SK-N-SH treated with all-trans-retinoic acid at 6 μM for 48 hours (cell line): Measurements from ENCODE around the gene NUP42.

Experiments
- ARNTL ChIP-seq: fragments of 450-650 bp; formaldehyde crosslinking; IDR thresholded peaks from 2 replicates; pipeline ENCODE4 v1.5.0; 2020; ENCODE audit warnings: low read depth, mild to moderate bottlenecking, moderate library complexity, borderline replicate concordance
- CSDC2 ChIP-seq: fragments of 250-450 bp; sonication (Bioruptor Pico); IDR thresholded peaks from 2 replicates; pipeline ENCODE4 v1.5.0; 2020; ENCODE audit warnings: mild to moderate bottlenecking, moderate library complexity
- ESRRG ChIP-seq: fragments of 250-450 bp; sonication (Bioruptor Pico); IDR thresholded peaks from 2 replicates; pipeline ENCODE4 v1.6.1; 2021; ENCODE audit warnings: mild to moderate bottlenecking
- GLIS3 ChIP-seq: fragments of 250-450 bp; sonication (Bioruptor Pico); IDR thresholded peaks from 2 replicates; pipeline ENCODE4 v1.5.0; 2020; ENCODE audit warnings: mild to moderate bottlenecking, moderate library complexity
- OSR1 ChIP-seq: fragments of 250-450 bp; sonication (Bioruptor Pico); IDR thresholded peaks from 2 replicates; pipeline ENCODE4 v1.8.0; 2022; ENCODE audit warnings: moderate library complexity, mild to moderate bottlenecking, inconsistent platforms
- PATZ1 ChIP-seq: fragments of 250-450 bp; sonication (Bioruptor Pico); IDR thresholded peaks from 2 replicates; pipeline ENCODE4 v1.8.0; 2020; ENCODE audit warnings: mild to moderate bottlenecking, moderate library complexity, borderline replicate concordance
- POU6F1 ChIP-seq: fragments of 250-450 bp; sonication (Bioruptor Pico); IDR thresholded peaks from 2 replicates; pipeline ENCODE4 v1.8.0; 2021; ENCODE audit warnings: low read depth, mild to moderate bottlenecking, moderate library complexity, borderline replicate concordance
- SNAI2 ChIP-seq: fragments of 250-450 bp; sonication (Bioruptor Pico); IDR thresholded peaks from 2 replicates; pipeline ENCODE4 v1.5.0; 2020; ENCODE audit warnings: mild to moderate bottlenecking, moderate library complexity
- ZC3H10 ChIP-seq: fragments of 250-450 bp; sonication (Bioruptor Pico); IDR thresholded peaks from 2 replicates; pipeline ENCODE4 v1.5.1; 2021; ENCODE audit warnings: mild to moderate bottlenecking, moderate library complexity
- ZFP3 ChIP-seq: fragments of 250-450 bp; sonication (Bioruptor Pico); IDR thresholded peaks from 2 replicates; pipeline ENCODE4 v1.5.0; 2020; ENCODE audit warnings: mild to moderate bottlenecking, moderate library complexity
- ZFP30 ChIP-seq: fragments of 450-650 bp; formaldehyde crosslinking; IDR thresholded peaks from 2 replicates; pipeline ENCODE4 v1.5.0; 2022; ENCODE audit warnings: mild to moderate bottlenecking, moderate library complexity
- ZNF565 ChIP-seq: fragments of 450-650 bp; formaldehyde crosslinking; conservative IDR thresholded peaks from 2 replicates; pipeline ENCODE4 v1.5.0; 2020; ENCODE audit warnings: low read depth, mild to moderate bottlenecking, moderate library complexity
- TF ChIP-seq, protein P1 (sequence below): fragments of 250-450 bp; sonication (Bioruptor Pico); IDR thresholded peaks from 2 replicates; pipeline ENCODE4 v1.5.1; 2020; ENCODE audit warnings: low read depth, mild to moderate bottlenecking, moderate library complexity
- TF ChIP-seq, protein P2 (sequence below): fragments of 250-450 bp; sonication (Bioruptor Pico); IDR thresholded peaks from 2 replicates; pipeline ENCODE4 v1.5.0; 2020; ENCODE audit warnings: mild to moderate bottlenecking, moderate library complexity

- TF ChIP-seq ZFP30 (CRISPR knock-in tag): no peak
- TF ChIP-seq PATZ1 (CRISPR knock-in tag): no peak
- TF ChIP-seq ZFP3: no peak
- no peak for TF ChIP-seq POU6F1 (CRISPR knock-in tag)
- TF ChIP-seq, protein P1, sequence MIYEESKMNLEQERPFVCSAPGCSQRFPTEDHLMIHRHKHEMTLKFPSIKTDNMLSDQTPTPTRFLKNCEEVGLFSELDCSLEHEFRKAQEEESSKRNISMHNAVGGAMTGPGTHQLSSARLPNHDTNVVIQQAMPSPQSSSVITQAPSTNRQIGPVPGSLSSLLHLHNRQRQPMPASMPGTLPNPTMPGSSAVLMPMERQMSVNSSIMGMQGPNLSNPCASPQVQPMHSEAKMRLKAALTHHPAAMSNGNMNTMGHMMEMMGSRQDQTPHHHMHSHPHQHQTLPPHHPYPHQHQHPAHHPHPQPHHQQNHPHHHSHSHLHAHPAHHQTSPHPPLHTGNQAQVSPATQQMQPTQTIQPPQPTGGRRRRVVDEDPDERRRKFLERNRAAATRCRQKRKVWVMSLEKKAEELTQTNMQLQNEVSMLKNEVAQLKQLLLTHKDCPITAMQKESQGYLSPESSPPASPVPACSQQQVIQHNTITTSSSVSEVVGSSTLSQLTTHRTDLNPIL: no peak
- TF ChIP-seq SNAI2 (CRISPR knock-in tag): no peak
- TF ChIP-seq GLIS3 (CRISPR knock-in tag): no peak
- TF ChIP-seq CSDC2 (CRISPR knock-in tag): no peak
- no peak for TF ChIP-seq OSR1 (CRISPR knock-in tag)
- TF ChIP-seq ZC3H10 (CRISPR knock-in tag): no peak
- TF ChIP-seq ARNTL (CRISPR knock-in tag): no peak
- TF ChIP-seq ZNF565: no peak
- TF ChIP-seq ESRRG (CRISPR knock-in tag): no peak
- TF ChIP-seq, protein P2, sequence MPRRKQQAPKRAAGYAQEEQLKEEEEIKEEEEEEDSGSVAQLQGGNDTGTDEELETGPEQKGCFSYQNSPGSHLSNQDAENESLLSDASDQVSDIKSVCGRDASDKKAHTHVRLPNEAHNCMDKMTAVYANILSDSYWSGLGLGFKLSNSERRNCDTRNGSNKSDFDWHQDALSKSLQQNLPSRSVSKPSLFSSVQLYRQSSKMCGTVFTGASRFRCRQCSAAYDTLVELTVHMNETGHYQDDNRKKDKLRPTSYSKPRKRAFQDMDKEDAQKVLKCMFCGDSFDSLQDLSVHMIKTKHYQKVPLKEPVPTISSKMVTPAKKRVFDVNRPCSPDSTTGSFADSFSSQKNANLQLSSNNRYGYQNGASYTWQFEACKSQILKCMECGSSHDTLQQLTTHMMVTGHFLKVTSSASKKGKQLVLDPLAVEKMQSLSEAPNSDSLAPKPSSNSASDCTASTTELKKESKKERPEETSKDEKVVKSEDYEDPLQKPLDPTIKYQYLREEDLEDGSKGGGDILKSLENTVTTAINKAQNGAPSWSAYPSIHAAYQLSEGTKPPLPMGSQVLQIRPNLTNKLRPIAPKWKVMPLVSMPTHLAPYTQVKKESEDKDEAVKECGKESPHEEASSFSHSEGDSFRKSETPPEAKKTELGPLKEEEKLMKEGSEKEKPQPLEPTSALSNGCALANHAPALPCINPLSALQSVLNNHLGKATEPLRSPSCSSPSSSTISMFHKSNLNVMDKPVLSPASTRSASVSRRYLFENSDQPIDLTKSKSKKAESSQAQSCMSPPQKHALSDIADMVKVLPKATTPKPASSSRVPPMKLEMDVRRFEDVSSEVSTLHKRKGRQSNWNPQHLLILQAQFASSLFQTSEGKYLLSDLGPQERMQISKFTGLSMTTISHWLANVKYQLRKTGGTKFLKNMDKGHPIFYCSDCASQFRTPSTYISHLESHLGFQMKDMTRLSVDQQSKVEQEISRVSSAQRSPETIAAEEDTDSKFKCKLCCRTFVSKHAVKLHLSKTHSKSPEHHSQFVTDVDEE (CRISPR knock-in tag): no peak
These were observed 57.3 kb downstream of the NUP42 start for GRCh38 chr7:23238983-23239652.
